GM18517 (cell line): ENCODE measurements around the gene APEH.
A peak's percentile ranks its signal among the peaks of the same experiment; 100 is the strongest.

Experiments
- ATAC-seq: cut with Tn5 transposase; IDR thresholded peaks from one replicate; pipeline ENCODE4 v1.9.1; 2021; ENCODE audit warnings: mild to moderate bottlenecking, moderate library complexity; ENCODE audit not compliant: unreplicated experiment

Gene APEH

DNA sequence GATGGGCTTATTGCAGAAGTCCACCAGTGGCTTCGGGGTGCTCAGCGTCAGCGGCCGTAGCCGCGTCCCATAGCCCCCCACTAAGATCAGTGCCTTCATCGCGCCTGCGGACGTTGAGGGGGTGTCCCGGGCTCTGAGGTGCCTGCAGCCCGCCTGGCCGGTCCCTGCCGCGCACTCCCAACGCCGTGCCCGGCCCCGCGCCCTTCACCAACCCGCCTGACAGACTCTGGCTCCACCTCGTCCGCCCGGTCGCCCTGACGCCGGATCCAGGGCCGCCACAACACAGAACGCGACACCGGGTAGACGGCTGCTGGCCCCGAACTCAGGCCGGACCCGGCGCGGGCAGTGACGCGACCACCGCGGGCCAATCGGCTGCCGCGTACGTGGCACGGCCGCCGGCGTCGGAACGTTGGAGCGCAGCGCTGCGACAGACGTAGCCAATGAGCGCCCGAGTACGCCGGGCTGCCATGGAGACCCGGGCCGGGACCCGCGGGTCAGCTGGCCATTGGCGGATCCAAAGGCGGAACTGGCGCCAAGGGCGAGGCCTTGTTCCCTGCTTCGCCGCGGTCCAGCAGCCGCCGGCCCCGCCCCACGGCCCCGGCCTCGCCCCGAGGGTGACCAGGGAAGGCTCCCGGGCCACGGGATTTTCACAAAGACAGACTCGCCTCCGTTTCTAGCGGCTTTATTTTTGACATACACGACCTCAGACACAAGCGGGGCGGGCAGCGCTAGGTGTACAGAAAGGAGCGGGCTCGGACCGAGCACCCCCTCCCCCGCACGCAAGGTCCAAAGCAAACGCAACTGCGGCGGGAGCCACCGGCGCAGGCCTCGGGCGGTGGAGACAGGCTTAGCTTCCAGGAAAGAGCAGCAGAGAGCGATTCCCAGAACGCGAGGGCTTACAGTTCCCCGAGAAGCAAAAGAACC, 49.7 kb downstream of the APEH start, which contains the start of gene GMPPB:
GMPPB (minus strand) TSS at position 324 of the 924 bp plus-strand sequence; CDS start at position 99, 225 bp downstream.
- peak; percentile 69 for ATAC-seq

DNA sequence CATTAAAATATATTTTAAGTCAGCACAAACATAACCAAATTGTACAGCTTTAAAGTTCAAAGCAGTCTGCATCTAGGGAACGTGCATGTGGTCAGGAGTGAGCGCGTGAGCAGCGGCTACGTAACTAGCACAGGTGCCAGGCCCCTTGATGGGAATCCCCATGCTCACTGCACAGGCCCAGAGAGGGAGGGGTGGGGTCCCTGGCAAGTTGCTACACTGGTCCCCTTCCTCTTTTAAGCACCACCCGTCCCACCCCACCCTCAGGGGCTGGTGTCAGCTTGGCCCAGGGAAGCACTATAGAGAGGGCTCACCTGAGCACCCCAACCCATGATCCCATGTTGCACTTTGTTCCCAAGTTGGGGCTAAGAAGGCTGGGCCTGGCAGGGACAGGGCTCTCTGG, 50.4 kb downstream of the APEH start:
- no peak for ATAC-seq

DNA sequence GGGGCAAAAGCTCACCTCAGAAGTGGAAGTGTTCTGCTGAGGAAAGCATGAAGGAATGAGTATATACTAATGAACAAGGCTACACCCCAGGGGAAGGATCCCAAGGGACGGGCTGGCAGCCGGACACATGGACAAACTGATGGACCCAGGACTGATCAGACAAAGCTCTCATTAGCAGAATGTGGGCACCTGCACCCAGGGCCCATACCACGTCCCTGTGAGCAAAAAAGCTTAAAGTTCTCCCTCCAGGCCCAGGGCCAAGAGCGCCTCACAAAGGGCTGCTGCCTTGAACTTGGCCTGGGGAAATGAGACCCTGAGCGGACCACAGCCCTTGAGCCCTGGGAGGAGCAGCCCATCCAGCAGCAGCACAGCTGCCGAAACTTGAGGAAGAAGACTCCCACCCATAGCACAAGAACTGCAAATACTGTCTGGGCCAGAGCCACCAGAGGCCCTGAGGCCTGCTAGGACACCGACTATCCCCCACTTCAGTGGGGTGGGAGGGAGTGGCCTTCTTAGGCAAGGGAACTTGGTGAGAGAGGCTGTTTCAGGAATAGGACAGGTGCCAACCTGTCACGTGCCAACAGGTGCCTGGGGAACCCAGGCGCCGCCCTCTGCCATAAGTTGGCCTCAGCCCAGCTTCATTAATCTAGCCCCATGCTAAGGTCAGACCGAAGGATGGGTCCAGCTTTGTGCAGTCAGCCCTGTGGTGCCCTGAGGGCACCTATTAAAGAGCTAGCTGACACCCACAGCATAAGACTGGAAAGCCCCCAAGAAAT, 51.9 kb downstream of the APEH start:
- ATAC-seq = no peak

DNA sequence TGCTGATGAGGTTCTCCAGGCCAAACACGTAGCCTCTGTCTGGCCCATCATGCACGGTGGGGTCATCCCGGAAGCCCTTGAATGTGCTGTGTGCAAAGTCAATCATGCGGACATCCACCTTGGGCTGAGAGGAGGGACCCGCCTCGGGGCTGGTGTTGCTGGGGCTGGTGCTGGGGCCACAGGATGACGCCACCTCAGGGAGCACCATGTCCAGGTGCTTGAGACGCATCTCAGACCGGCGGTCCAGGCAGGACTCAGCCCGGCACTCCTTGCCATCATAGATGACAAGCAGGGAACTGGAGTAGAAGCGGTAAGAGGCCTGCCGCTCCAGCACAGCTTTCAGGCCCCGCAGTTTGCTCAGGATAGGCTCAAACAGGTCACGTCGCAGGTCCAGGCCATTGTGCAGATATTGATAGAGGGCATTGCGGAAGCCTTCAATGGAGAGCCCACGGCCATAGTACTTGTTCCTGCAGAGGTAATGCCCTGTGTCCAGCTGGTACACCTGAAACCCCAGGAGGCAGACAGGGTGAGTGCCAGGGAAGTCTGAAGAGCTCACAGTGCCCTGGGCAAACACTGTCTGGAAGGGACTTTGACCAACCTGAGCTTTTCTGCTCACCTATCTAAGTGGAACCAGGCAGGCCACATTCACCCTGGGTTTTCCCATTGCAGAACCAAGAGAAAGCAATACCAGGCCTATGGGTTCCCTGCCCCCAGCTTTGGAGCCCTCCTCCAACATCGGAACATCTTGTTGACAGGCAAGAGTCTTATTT, 53.2 kb downstream of the APEH start:
- ATAC-seq = no peak

DNA sequence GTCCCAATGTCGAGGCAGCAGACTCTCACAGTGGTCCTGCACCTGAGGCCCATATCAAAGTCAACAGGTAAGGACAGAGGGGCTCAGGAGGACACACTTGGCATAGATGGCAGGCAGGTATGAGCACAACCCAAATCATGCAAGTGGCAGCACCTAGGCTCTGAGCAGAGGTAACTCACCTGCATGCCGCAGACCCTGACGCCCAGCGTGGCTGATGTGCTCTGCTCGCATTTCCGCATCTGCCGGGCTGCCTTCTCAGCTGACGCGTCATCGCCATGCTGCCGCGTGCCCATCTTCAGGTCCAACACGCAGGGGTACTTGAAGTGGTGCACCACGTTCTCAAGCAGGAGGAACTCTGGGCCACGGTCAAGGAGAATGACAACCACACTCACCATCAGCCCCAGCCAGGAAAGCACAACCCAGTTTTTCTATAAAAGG, 53.8 kb downstream of the APEH start:
- ATAC-seq = no peak

DNA sequence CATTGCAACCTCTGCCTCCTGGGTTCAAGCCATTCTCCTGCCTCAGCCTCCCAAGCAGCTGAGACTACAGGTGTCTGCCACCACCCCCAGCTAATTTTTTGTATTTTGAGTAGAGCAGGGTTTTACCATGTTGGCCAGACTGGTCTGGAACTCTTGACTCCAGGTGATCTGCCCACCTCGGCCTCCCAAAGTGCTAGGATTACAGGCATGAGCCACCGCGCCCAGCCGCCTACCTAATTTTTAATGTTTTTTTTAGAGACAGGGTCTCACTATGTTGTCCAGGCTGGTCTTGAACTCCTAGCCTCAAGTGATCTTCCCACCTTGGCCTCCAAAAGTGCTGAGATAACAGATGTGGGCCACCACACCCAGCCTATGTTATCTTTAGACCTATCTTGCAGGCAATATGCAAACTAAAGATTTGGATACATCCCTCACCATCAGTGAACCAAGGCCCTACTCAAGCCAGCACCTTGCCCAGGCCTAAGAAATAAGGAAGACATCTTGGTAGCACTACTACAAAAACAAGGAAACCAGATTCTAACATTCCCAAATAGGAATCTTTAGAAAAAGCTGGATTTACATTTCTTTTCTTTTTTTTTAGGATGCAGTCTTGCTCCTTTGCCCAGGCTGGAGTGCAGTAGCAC, 55.9 kb downstream of the APEH start:
- no peak for ATAC-seq

DNA sequence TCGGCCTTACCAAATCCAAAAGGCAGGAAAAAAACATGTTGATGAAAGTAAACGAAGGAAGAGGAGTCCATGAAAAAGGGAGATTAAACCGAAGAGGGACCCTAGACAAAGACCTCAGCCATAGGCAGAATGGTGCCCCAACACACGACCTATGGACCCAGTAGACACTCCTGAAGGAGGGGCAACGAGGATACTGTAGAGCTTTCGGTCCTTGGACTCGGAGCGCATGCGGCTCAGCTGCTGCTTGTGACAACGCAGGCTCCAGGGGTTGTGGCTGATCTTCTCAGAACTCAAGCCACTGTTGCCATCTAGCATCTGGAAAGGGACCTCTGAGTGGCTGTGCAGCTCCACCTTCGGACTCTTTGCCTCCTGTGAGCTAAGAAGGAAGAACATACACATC, 58.4 kb downstream of the APEH start:
- ATAC-seq = no peak

DNA sequence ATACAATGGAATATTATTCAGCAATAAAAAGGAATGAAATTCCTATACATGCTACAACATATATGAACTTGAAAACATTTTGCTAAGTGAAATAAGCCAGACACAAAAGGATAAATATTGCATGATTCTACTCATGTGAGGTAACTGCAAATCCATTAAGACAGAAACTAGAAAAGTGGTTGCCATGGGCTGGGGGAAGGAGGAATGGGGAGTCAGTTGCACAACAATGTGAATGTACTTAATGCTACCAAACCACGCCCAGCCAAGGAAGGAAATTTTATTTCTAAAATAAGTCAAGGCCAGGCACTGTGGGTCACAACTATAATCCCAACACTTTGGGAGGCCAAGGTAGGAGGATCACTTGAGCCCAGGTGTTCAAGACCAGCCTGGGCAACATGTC, 59.4 kb downstream of the APEH start:
- no peak for ATAC-seq
